HFFc6 (cell line): Measurements from ENCODE around the gene MARCHF10. TPM values are rescaled to one million over a fixed set of nuclear protein-coding genes. Genes with fewer than 3 reads are reported as not detected.

Experiments used
- DNase-seq: peaks from one replicate; pipeline ENCODE4 v3.0.0-alpha.2; 2018
- H3K27ac Mint-ChIP-seq: 2 replicates; pipeline ENCODE4 v1.8.0; 2020; ENCODE audit warnings: mild to moderate bottlenecking, mixed read lengths
- H3K27me3 Mint-ChIP-seq: 2 replicates; pipeline ENCODE4 v1.8.0; 2021; ENCODE audit warnings: mild to moderate bottlenecking, moderate library complexity, mixed read lengths; ENCODE audit not compliant: insufficient read depth
- H3K36me3 Mint-ChIP-seq: 2 replicates; pipeline ENCODE4 v1.8.0; 2021; ENCODE audit warnings: low read depth, mixed read lengths
- H3K4me1 Mint-ChIP-seq: 2 replicates; pipeline ENCODE4 v1.8.0; 2020; ENCODE audit warnings: low read depth, mixed read lengths
- H3K4me3 Mint-ChIP-seq: 2 replicates; pipeline ENCODE4 v1.8.0; 2020; ENCODE audit warnings: mild to moderate bottlenecking, moderate library complexity, mixed read lengths
- H3K9me3 Mint-ChIP-seq: 2 replicates; pipeline ENCODE4 v1.8.0; 2020; ENCODE audit warnings: mild to moderate bottlenecking, mixed read lengths
- CTCF ChIP-seq: fragments of 200-600 bp; sonication (generic); IDR thresholded peaks from 2 replicates; pipeline ENCODE4 v1.5.0; 2021; ENCODE audit warnings: antibody characterized with exemption, mild to moderate bottlenecking
- total RNA-seq, 6 experiments: library from RNA; stranded (reverse); fragmentation: NEBNext Ultra II Directional; extraction: Animal tissue kit (Norgen Biotek cat#: 25700); gene quantifications; 2 replicates in 1 of 6; 3 replicates in 5 of 6; pipeline ENCODE4 v1.2.3, GENCODE V29; 2021

Gene MARCHF10
- total RNA-seq, 6 experiments from 2014 or later: 0.46 to 1.5 (median 0.89) TPM

- Mint-ChIP-seq H3K4me1 (peaks cover 81% of the 10 kb centered on the region), H3K36me3 (peaks cover 24% of the 10 kb centered on the region), H3K4me3 (peak overlapping the region; percentile 82), H3K27me3 (peaks cover 2% of the 10 kb centered on the region; the same call in 1 of the 2 replicates), H3K9me3 (no peaks in the 10 kb centered on the region), H3K27ac (peak overlapping the region; percentile 89)
- no peak for TF ChIP-seq CTCF
- DNase-seq: peak; percentile 78
These were observed 155.7 kb downstream of the MARCHF10 start for GRCh38 chr17:62652251-62653001.

Other genes with a start within 250 kb of the MARCHF10 start
- gene MRC2, start 180.6 kb downstream of the MARCHF10 start, total RNA-seq: 100 to 1,000 TPM; 255 to 313 (median 279) TPM
- gene TANC2, start 157.9 kb upstream of the MARCHF10 start, total RNA-seq: 100 to 1,000 TPM in 1 of 6 experiments, 10 to 100 TPM in 5; 65.7 to 103 (median 73.4) TPM